ENCODE data around the gene NADK2. TPM values are rescaled to one million over a fixed set of nuclear protein-coding genes. Genes with fewer than 3 reads are reported as not detected.

The NADK2 gene
- total RNA-seq, 1 experiment from 2014 or later: 12.2 TPM

- H3K4me1 Mint-ChIP-seq: peaks cover 8 to 10% of the 10 kb centered on the region in 2 experiments
- Histone ChIP-seq H3K27ac (ENCODE audit: insufficient read length, low read depth, low read length) (no peak overlapping the region), H3K4me1 (ENCODE audit: insufficient read depth, low read length) (no peaks in the 10 kb centered on the region), H3K18ac (ENCODE audit: insufficient read length, low read depth, low read length) (no peak overlapping the region), H3K27me3 (ENCODE audit: insufficient read depth, low read length) (no peaks in the 10 kb centered on the region), H2BK5ac (ENCODE audit: insufficient read length, low read length) (no peak overlapping the region), H4K8ac (replicated peaks; ENCODE audit: insufficient read length, low read depth, low read length) (no peak overlapping the region), H2AK5ac (ENCODE audit: insufficient read length, low read length) (no peak overlapping the region), H4K20me1 (ENCODE audit: control insufficient read depth, insufficient read depth, insufficient read length) (no peaks in the 10 kb centered on the region), H3K56ac (ENCODE audit: insufficient read length, low read depth, low read length) (no peak overlapping the region), H2BK12ac (ENCODE audit: insufficient read length, low read depth, low read length) (no peak overlapping the region), H3K79me1 (ENCODE audit: insufficient read depth, low read depth, low read length, poor library complexity, severe bottlenecking) (no peaks in the 10 kb centered on the region), H3K79me2 (ENCODE audit: insufficient read depth, low read length) (no peaks in the 10 kb centered on the region; the same call in 1 of the 2 replicates), H3T11ph (ENCODE audit: low read length) (no peak overlapping the region), H3K4me2 (ENCODE audit: insufficient read depth, insufficient read length, low read length) (no peak overlapping the region), H2BK15ac (ENCODE audit: low read depth, low read length) (no peak overlapping the region), H3K14ac (ENCODE audit: insufficient read depth, low read length) (no peak overlapping the region), H3K4ac (ENCODE audit: low read depth, low read length) (no peak overlapping the region), H2BK120ac (ENCODE audit: low read depth, low read length, poor library complexity, severe bottlenecking) (no peak overlapping the region), H3K23ac (ENCODE audit: insufficient read length, low read depth, low read length) (no peak overlapping the region), H2BK20ac (ENCODE audit: low read depth, low read length, poor library complexity, severe bottlenecking) (no peak overlapping the region), H3K23me2 (ENCODE audit: insufficient read length, low read depth, low read length, poor library complexity, severe bottlenecking) (peaks cover 10% of the 10 kb centered on the region), H4K5ac (ENCODE audit: insufficient read length, low read depth, low read length) (no peak overlapping the region), H3K9me3 (ENCODE audit: control insufficient read depth, low read depth, low read length) (no peaks in the 10 kb centered on the region), H3K9ac (ENCODE audit: extremely low read depth, insufficient read length, low read length) (no peak overlapping the region), H2AFZ (ENCODE audit: low read length) (no peak overlapping the region), H4K91ac (ENCODE audit: insufficient read length, low read depth, low read length) (no peak overlapping the region)
- DNase-seq: no peak
- H3K27me3 Mint-ChIP-seq (ENCODE audit: low read depth): no peaks in the 10 kb centered on the region
- WGBS (ENCODE audit: extremely low coverage, insufficient read length, low lambda C conversion rate): no CpG with 5 or more reads among the region's 2 CpGs
- peaks cover 0 to 2% (median 0%) of the 10 kb centered on the region in 3 experiments; a peak in 2 of 7 replicates for H3K36me3 Mint-ChIP-seq (ENCODE audit: insufficient read depth in 1 of 3, low read depth in 3 of 3)
- H3K4me3 Mint-ChIP-seq: no peak overlapping the region
- no peak for TF ChIP-seq CTCF (conservative IDR thresholded peaks at IDR 0.05)
- no peak overlapping the region for H3K27ac Mint-ChIP-seq
- 0 out of 5 replicates have a peak, but pooled peaks cover 0 to 3% of the 10 kb centered on the region in 2 experiments for H3K9me3 Mint-ChIP-seq
Observed at GRCh38 chr5:36147681-36148080, 94.0 kb downstream of the NADK2 start.
